ENCODE data around the gene NOM1. TPM values are rescaled to one million over a fixed set of nuclear protein-coding genes. Genes with fewer than 3 reads are reported as not detected.
"Not testable (repeated sequence)": the region's sequence is repeated elsewhere in the genome, so short reads cannot be mapped to it uniquely, and the experiment has no call there.

Gene NOM1
- total and polyA plus RNA-seq, 4 donors = 8.3 to 33.6 (median 16.9) TPM

DNA sequence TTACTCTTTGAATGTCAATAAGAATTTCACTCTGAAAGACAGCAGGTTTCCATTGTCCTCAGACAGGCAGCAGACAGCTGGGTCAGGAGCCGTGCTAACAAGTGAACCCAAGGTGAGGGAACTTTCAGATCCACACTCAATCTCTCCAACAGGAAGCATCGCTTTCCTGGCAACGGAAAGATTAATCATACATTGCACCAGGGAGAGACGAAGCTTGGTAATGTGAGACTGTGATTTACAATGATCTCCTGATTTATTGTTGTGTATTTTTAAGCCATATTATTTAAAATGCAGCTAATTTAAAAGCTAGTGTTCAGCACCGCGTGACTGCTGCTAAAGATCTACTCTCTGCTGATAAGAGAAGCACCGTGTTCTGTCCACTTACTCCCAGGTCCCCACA is 17.5 kb upstream of the NOM1 start:
- no peak overlapping the region for H3K27ac ChIP-seq (ENCODE audit: low read depth in 1 of 2, low read length in 1 of 2)
- no peak overlapping the region for H3K4me3 ChIP-seq
- no peaks in the 10 kb centered on the region for H3K36me3 ChIP-seq (ENCODE audit: control insufficient read depth in 4 of 4, insufficient read depth in 4 of 4, low read length in 4 of 4)
- peaks cover 0 to 5% (median 0%) of the 10 kb centered on the region in 5 donors for H3K4me1 ChIP-seq (ENCODE audit: control insufficient read depth in 5 of 5, insufficient read depth in 5 of 5, low read length in 5 of 5)
- H3K9me3 ChIP-seq (ENCODE audit: control insufficient read depth in 4 of 4, insufficient read depth in 3 of 4, low read length in 3 of 4) = no peaks in the 10 kb centered on the region
- H3K9ac ChIP-seq (ENCODE audit: insufficient read depth in 1 of 2, low read length in 2 of 2) = no peak overlapping the region
- ATAC-seq (ENCODE audit: insufficient read depth, low FRiP score) (no peak), DNase-seq (peak in 2 of 3 donors; percentile 16 to 32)
- WGBS, 2 donors = 16 to 17% methylated on average over 7 of the region's 7 CpGs
- peaks cover 0 to 2% (median 0%) of the 10 kb centered on the region in 3 donors for H3K27me3 ChIP-seq (ENCODE audit: control insufficient read depth in 3 of 3, insufficient read depth in 3 of 3, low read length in 2 of 3)
- TF ChIP-seq, protein P1, sequence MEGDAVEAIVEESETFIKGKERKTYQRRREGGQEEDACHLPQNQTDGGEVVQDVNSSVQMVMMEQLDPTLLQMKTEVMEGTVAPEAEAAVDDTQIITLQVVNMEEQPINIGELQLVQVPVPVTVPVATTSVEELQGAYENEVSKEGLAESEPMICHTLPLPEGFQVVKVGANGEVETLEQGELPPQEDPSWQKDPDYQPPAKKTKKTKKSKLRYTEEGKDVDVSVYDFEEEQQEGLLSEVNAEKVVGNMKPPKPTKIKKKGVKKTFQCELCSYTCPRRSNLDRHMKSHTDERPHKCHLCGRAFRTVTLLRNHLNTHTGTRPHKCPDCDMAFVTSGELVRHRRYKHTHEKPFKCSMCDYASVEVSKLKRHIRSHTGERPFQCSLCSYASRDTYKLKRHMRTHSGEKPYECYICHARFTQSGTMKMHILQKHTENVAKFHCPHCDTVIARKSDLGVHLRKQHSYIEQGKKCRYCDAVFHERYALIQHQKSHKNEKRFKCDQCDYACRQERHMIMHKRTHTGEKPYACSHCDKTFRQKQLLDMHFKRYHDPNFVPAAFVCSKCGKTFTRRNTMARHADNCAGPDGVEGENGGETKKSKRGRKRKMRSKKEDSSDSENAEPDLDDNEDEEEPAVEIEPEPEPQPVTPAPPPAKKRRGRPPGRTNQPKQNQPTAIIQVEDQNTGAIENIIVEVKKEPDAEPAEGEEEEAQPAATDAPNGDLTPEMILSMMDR (IDR thresholded peaks at IDR 0.05; ENCODE audit: control extremely low read depth, extremely low read depth) = no peak

DNA sequence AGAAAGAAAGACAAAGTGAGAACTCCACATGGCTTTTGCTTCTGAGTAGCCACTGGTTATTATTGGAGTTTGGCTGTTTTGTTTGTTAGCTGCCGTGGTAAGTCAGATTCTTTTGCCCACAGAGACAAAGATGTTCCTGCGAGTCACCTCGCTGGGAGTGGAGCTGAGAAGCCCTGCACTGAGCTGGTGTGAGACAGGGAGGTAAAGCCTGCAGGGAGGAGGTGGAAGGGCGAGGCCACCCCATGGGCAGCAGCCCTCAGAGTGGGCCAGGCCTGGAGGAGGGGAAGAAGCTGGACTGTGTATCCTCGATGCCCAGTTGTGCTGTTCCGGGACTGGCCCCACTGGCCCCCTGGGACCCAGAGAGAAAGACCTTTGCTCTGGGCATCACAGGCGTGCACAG is 14.3 kb upstream of the NOM1 start:
- TF ChIP-seq, protein P1 (IDR thresholded peaks at IDR 0.05; ENCODE audit: control extremely low read depth, extremely low read depth) = no peak
- ATAC-seq (ENCODE audit: insufficient read depth, low FRiP score) = no peak
- no peaks in the 10 kb centered on the region for H3K9me3 ChIP-seq (ENCODE audit: control insufficient read depth in 4 of 4, insufficient read depth in 3 of 4, low read length in 3 of 4)
- no peak overlapping the region for H3K9ac ChIP-seq (ENCODE audit: insufficient read depth in 1 of 2, low read length in 2 of 2)
- no peaks in the 10 kb centered on the region for H3K4me1 ChIP-seq (ENCODE audit: control insufficient read depth in 5 of 5, insufficient read depth in 5 of 5, low read length in 5 of 5)
- DNase-seq = no peak
- H3K27me3 ChIP-seq (ENCODE audit: control insufficient read depth in 3 of 3, insufficient read depth in 3 of 3, low read length in 2 of 3) = peaks cover 0 to 2% (median 0%) of the 10 kb centered on the region in 3 donors
- no peak overlapping the region for H3K27ac ChIP-seq (ENCODE audit: low read depth in 1 of 2, low read length in 1 of 2)
- no peaks in the 10 kb centered on the region for H3K36me3 ChIP-seq (ENCODE audit: control insufficient read depth in 4 of 4, insufficient read depth in 4 of 4, low read length in 4 of 4)
- WGBS, 2 donors = 88 to 91% methylated on average over 7 of the region's 7 CpGs
- no peak overlapping the region for H3K4me3 ChIP-seq

DNA sequence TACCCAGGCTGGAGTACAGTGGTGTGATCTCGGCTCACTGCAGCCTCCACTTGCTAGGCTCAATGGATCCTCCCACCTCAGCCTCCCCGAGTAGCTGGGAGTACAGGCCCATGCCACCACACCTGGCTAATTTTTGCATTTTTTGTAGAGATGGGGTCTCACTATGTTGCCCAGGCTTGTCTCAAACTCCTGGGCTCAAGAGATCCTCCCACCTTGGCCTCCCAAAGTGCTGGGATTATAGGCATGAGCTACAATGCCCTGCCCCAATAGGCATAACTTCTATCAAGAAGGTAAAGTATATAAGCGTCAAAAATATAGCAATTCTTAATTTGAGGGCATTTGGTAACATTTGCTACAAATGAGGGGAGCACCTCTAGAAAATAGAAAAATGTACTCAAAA is 12.7 kb upstream of the NOM1 start:
- WGBS, 2 donors = 95 to 98% methylated on average over 3 of the region's 3 CpGs

DNA sequence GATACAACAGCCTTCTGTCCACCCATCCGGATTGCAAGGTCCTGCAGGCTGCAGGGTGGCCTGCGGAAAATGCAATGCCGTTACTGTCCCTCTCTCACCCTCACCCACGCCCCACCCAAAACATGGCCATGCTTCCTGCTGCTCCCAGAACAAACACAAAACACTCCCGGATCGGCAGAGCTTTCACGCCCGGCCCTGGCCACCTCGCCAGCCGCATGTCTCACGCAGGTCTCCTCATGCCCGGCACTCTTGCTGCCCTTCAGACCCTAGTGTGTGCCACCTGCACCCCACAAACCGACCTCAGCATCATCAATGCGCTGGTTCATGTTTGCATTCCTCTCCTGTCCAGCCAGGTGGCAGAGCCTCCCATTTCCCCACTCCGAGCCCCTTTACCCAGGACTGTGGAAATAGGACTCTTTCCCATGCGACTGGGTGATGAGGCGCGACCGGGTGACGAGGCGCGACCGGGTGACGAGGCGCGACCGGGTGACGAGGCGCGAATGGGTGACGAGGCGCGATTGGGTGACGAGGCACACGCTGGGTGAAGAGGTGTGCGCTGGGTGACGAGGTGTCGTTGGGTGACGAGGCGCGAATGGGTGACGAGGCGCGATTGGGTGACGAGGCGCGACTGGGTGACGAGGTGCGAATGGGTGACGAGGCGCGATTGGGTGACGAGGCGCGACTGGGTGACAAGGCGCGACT is 8.9 kb upstream of the NOM1 start:
- WGBS, 2 donors = 96% methylated on average over 54 to 57 of the region's 57 CpGs

More for the DNA sequence above, 12.7 kb upstream of the NOM1 start:
- H3K9me3 ChIP-seq (ENCODE audit: control insufficient read depth in 4 of 4, insufficient read depth in 3 of 4, low read length in 3 of 4); H3K27me3 ChIP-seq (ENCODE audit: control insufficient read depth in 3 of 3, insufficient read depth in 3 of 3, low read length in 2 of 3); H3K9ac ChIP-seq (ENCODE audit: insufficient read depth in 1 of 2, low read length in 2 of 2); H3K36me3 ChIP-seq (ENCODE audit: control insufficient read depth in 4 of 4, insufficient read depth in 4 of 4, low read length in 4 of 4); ATAC-seq (ENCODE audit: insufficient read depth, low FRiP score); H3K27ac ChIP-seq (ENCODE audit: low read depth in 1 of 2, low read length in 1 of 2); H3K4me3 ChIP-seq; DNase-seq; H3K4me1 ChIP-seq (ENCODE audit: control insufficient read depth in 5 of 5, insufficient read depth in 5 of 5, low read length in 5 of 5): not testable (repeated sequence)

More for the DNA sequence above, 8.9 kb upstream of the NOM1 start:
- no peak for DNase-seq
- TF ChIP-seq, protein P1 (IDR thresholded peaks at IDR 0.05; ENCODE audit: control extremely low read depth, extremely low read depth) = no peak
- no peak overlapping the region for H3K27ac ChIP-seq (ENCODE audit: low read depth in 1 of 2, low read length in 1 of 2)
- peaks cover 0 to 5% (median 0%) of the 10 kb centered on the region in 4 donors for H3K9me3 ChIP-seq (ENCODE audit: control insufficient read depth in 4 of 4, insufficient read depth in 3 of 4, low read length in 3 of 4)
- H3K27me3 ChIP-seq (ENCODE audit: control insufficient read depth in 3 of 3, insufficient read depth in 3 of 3, low read length in 2 of 3) = peaks cover 0 to 16% (median 11%) of the 10 kb centered on the region in 3 donors
- no peak for ATAC-seq (ENCODE audit: insufficient read depth, low FRiP score)
- no peak overlapping the region for H3K9ac ChIP-seq (ENCODE audit: insufficient read depth in 1 of 2, low read length in 2 of 2)
- no peaks in the 10 kb centered on the region for H3K36me3 ChIP-seq (ENCODE audit: control insufficient read depth in 4 of 4, insufficient read depth in 4 of 4, low read length in 4 of 4)
- no peaks in the 10 kb centered on the region for H3K4me1 ChIP-seq (ENCODE audit: control insufficient read depth in 5 of 5, insufficient read depth in 5 of 5, low read length in 5 of 5)
- no peak overlapping the region for H3K4me3 ChIP-seq
